Chondrocyte (in vitro differentiated cells): ENCODE data around the gene WFDC1. TPM values are rescaled to one million over a fixed set of nuclear protein-coding genes. Genes with fewer than 3 reads are reported as not detected.

Experiments
- DNase-seq: peaks from one replicate; pipeline ENCODE4 v3.0.0; 2021; ENCODE audit warnings: mixed read lengths, low spot score
- H3K27ac Mint-ChIP-seq: one replicate; pipeline ENCODE4 v1.8.0; 2021; ENCODE audit warnings: mild to moderate bottlenecking, moderate library complexity, mixed read lengths; ENCODE audit not compliant: unreplicated experiment
- H3K27me3 Mint-ChIP-seq: 2 replicates; pipeline ENCODE4 v1.8.0; 2021; ENCODE audit warnings: low read depth, mixed read lengths
- H3K36me3 Mint-ChIP-seq: 2 replicates; pipeline ENCODE4 v1.8.0; 2021; ENCODE audit warnings: low read depth, mixed read lengths
- H3K4me1 Mint-ChIP-seq: 2 replicates; pipeline ENCODE4 v1.8.0; 2021; ENCODE audit warnings: low read depth, mild to moderate bottlenecking, mixed read lengths
- H3K4me3 Mint-ChIP-seq: one replicate; pipeline ENCODE4 v1.8.0; 2021; ENCODE audit warnings: mild to moderate bottlenecking, moderate library complexity, mixed read lengths; ENCODE audit not compliant: unreplicated experiment
- H3K9me3 Mint-ChIP-seq: 2 replicates; pipeline ENCODE4 v1.8.0; 2021; ENCODE audit warnings: low read depth, mixed read lengths
- total RNA-seq: library from RNA; stranded (reverse); gene quantifications from 3 replicates; pipeline ENCODE4 v1.2.1, GENCODE V29; 2021
- TF ChIP-seq, protein P1 (sequence below): fragments of 200-600 bp; sonication (generic); IDR thresholded peaks from 2 replicates; pipeline ENCODE4 v1.5.0; 2021; ENCODE audit warnings: antibody characterized with exemption, mild to moderate bottlenecking, moderate library complexity

Gene WFDC1
- total RNA-seq, 1 donor from 2014 or later, result 5.6 TPM

DNA sequence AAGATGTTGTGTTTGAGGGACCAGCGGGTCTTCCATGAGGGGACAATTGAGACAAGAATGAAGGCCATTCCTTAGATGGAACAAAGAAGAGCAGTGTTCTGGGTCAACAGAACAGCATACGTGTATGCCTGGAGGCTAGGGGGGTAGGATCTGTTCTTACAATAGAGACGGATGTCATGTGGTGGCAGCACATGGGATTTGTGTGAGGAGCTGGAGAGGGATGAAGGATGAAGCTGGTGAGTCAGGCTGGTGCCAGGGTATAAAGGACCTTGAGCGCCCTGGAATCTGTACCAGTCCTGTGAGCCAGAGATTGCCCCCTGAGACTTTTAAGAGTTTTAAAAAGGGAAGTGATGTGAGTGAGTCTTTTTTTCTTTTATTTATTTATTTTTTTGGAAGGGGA, 22.8 kb upstream of the WFDC1 start:
- TF ChIP-seq, protein P1, sequence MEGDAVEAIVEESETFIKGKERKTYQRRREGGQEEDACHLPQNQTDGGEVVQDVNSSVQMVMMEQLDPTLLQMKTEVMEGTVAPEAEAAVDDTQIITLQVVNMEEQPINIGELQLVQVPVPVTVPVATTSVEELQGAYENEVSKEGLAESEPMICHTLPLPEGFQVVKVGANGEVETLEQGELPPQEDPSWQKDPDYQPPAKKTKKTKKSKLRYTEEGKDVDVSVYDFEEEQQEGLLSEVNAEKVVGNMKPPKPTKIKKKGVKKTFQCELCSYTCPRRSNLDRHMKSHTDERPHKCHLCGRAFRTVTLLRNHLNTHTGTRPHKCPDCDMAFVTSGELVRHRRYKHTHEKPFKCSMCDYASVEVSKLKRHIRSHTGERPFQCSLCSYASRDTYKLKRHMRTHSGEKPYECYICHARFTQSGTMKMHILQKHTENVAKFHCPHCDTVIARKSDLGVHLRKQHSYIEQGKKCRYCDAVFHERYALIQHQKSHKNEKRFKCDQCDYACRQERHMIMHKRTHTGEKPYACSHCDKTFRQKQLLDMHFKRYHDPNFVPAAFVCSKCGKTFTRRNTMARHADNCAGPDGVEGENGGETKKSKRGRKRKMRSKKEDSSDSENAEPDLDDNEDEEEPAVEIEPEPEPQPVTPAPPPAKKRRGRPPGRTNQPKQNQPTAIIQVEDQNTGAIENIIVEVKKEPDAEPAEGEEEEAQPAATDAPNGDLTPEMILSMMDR, result no peak
- DNase-seq, result peak; percentile 9
- peaks cover 32% of the 10 kb centered on the region for H3K27me3 Mint-ChIP-seq
- H3K4me3 Mint-ChIP-seq, result no peak overlapping the region
- no peaks in the 10 kb centered on the region for H3K36me3 Mint-ChIP-seq
- H3K9me3 Mint-ChIP-seq, result no peaks in the 10 kb centered on the region
- H3K27ac Mint-ChIP-seq, result no peak overlapping the region
- no peaks in the 10 kb centered on the region for H3K4me1 Mint-ChIP-seq

DNA sequence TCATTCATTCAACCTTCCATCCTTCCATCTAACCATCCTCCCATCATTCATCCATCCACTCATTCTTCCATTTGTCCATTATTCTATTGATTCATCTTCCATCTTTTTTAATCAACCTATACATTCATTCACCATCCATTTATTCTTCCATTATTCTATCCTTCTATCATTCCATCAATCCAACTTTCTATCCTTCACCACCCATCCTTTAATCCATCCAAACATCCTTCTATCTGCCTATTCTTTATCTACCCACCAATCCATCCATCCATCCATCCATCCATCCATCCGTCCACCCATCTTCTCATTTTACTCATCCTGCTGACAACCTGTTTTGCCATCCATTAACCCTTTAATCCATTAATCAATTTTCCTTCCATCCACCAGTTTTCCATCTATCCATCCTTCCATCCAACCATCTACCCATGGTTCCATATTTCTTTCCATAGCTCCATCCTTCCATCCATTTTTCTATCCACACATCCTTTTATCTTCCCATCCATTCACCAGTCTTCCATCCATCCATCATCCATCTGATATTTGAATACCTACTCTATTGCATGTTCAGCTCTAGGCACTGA, 21.8 kb upstream of the WFDC1 start:
- no peaks in the 10 kb centered on the region for H3K4me1 Mint-ChIP-seq
- peaks cover 27% of the 10 kb centered on the region for H3K27me3 Mint-ChIP-seq
- no peaks in the 10 kb centered on the region for H3K9me3 Mint-ChIP-seq
- DNase-seq, result no peak
- no peak overlapping the region for H3K27ac Mint-ChIP-seq
- H3K36me3 Mint-ChIP-seq, result no peaks in the 10 kb centered on the region
- TF ChIP-seq, protein P1, result no peak
- no peak overlapping the region for H3K4me3 Mint-ChIP-seq

DNA sequence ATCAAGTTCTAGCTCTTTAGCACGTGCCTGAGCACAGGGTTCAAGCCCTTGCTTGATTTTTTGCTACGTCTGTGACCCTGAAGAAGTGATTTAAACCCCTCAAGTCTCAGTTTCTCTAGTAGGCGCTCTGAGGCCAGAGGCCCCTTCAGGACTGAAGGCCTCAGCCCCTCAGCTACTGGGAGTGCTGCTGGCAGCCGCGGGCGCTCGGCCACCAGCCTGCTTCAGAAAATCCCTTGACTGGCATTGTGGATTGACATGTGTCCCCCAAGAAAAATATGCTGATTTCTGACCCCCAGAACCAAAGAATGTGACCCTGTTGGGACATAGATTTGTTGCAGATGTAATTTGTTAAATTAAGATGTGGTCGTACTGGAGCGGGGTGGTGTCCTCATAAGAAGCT, 20.2 kb upstream of the WFDC1 start:
- Mint-ChIP-seq H3K27me3 (peaks cover 26% of the 10 kb centered on the region), H3K4me3 (no peak overlapping the region), H3K4me1 (no peaks in the 10 kb centered on the region), H3K27ac (no peak overlapping the region), H3K9me3 (no peaks in the 10 kb centered on the region), H3K36me3 (no peaks in the 10 kb centered on the region)
- TF ChIP-seq, protein P1, result no peak
- DNase-seq, result peak; percentile 40

DNA sequence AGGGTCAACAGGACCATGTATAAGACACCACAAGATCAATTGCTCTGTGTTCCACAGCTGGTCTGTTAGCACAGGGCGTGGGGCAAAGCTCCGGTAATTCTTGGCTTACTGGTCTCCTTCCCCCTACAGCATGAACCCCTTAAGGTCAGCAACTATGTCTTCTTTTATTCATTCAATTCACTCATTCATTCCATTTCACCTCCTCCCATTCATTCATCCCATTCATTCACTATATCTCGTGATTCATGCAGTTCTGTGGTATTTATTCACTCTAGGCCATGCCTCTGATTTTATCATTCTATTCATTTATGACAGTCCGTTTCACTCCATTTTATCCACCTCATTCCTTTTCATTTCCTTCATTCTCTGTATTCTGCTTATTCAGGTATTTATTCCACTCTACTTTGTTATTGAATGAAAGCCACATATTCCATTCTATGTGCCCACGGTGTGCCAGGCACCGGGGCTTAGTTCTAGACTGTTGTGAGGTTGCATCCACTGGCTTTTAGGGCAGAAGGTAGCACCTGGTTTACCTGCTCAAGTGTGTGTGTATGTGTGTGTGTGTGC, 19.0 kb upstream of the WFDC1 start:
- no peak overlapping the region for H3K4me3 Mint-ChIP-seq
- H3K9me3 Mint-ChIP-seq, result no peaks in the 10 kb centered on the region
- H3K36me3 Mint-ChIP-seq, result no peaks in the 10 kb centered on the region
- peaks cover 22% of the 10 kb centered on the region for H3K27me3 Mint-ChIP-seq
- no peaks in the 10 kb centered on the region for H3K4me1 Mint-ChIP-seq
- no peak overlapping the region for H3K27ac Mint-ChIP-seq
- DNase-seq, result peak; percentile 24
- TF ChIP-seq, protein P1, result no peak

DNA sequence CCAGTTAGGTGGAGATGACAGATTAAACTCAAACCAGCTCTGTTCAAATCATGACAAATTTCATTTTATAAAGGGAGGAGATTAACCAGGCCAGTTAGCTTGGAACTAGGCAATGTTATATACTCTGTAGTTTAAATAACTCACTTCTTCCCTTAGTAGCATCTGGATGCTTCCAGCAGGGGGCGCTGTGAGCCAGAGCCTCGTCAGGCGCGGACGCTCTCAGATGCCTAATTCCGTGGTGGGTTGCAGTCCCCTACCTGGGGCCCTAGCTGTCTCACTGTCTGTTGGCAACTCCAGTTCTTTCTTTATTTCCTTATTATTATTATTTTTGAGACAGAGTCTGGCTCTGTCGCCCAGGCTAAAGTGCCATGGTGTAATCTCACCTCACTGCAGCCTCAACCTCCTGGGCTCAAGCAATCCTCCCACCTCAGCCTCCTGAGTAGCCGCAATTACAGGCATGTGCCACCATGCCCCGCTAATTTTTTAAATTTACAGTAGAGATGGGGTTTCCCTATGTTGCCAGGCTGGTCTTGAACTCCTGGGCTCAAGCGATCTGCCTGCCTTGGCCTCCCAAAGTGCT, 17.3 kb upstream of the WFDC1 start:
- DNase-seq, result peak; percentile 27
- Mint-ChIP-seq H3K4me1 (no peaks in the 10 kb centered on the region), H3K4me3 (no peak overlapping the region), H3K27me3 (peaks cover 28% of the 10 kb centered on the region), H3K36me3 (no peaks in the 10 kb centered on the region), H3K9me3 (no peaks in the 10 kb centered on the region), H3K27ac (no peak overlapping the region)
- TF ChIP-seq, protein P1, result peak; percentile 93
